Measurements from ENCODE around the gene EXOC4.

GRCh38 chr7:133513608-133514007 is 260.7 kb downstream of the EXOC4 start:
- TF ChIP-seq CTCF (conservative IDR thresholded peaks at IDR 0.05; ENCODE audit: low read length) = no peak
- no peak for TF ChIP-seq EZH2phosphoT487 (IDR thresholded peaks at IDR 0.05; ENCODE audit: borderline replicate concordance)
